OCI-LY3 (cell line): ENCODE measurements around the gene TRDMT1.

Source experiments
- CTCF ChIP-seq: fragments of 200-600, 300-600 bp; sonication (generic); IDR thresholded peaks from 2 replicates; pipeline ENCODE4 v1.5.1; 2014; ENCODE audit warnings: antibody characterized with exemption, low read length, low read depth
- EZH2phosphoT487 ChIP-seq: fragments of 200-600 bp; shearing (Covaris generic); IDR thresholded peaks from 2 replicates; pipeline ENCODE4 v1.6.1; 2018; ENCODE audit warnings: antibody characterized with exemption, mixed run types, low read depth

GRCh38 chr10:17212802-17213221, 11.3 kb upstream of the TRDMT1 start:
- no peak for TF ChIP-seq CTCF
- TF ChIP-seq EZH2phosphoT487, result no peak
